Uterus (tissue), 2 donors: ENCODE results near the gene ST7.

Source experiments
- CTCF ChIP-seq, 4 experiments: fragments of 200-600 bp in 2 of 4; fragments of 450-650 bp in 2 of 4; sonication (generic) in 2 of 4; IDR thresholded peaks; one replicate each; pipeline ENCODE4 v1.5.1; 2016 to 2019; ENCODE audit warnings: antibody characterized with exemption in 4 of 4, mild to moderate bottlenecking in 2 of 4, moderate library complexity in 1 of 4
- POLR2A ChIP-seq, 2 donors: fragments of 450-650 bp; IDR thresholded peaks; one replicate each; pipeline ENCODE4 v1.6.1; 2016; ENCODE audit warnings: antibody characterized with exemption in 2 of 2, mild to moderate bottlenecking in 1 of 2, moderate library complexity in 1 of 2

GRCh38 chr7:117065571-117066150, 112.4 kb downstream of the ST7 start:
- TF ChIP-seq CTCF (IDR thresholded peaks at IDR 0.05), result no peak
- TF ChIP-seq POLR2A (IDR thresholded peaks at IDR 0.05), result no peak
